ENCODE results near the gene CSTPP1. TPM values are rescaled to one million over a fixed set of nuclear protein-coding genes. Genes with fewer than 3 reads are reported as not detected.

CSTPP1 gene
- polyA plus RNA-seq, 1 donor from 2014 or later: 17.5 TPM

DNA sequence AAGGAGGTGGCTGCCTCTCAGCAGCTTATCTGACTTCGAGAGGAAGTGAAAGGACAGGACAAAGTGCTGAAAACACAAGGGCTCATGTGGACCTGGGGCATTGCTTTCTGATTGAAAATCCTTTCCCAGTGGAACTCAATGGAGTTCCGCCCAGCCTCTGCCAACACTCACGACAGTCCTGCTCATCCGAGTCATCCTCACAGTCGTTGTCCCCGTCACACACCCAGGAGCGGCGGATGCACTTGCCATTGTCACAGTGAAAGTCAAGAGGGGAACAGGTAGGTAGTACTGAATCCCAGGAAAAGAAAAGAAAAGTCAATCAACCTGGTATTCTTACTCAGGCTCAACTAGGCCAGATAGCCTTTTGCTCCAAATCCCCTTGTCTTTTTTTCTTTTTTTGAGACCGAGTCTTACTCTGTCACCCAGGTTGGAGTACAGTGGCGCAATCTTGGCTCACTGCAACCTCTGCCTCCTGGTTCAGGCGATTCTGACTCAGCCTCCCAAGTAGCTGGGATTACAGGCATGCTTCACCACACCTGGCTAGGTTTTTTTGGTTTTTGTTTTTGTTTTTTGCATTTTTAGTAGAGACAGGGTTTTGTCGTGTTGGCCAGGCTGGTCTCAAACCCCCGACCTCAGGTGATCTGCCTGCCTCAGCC, 36.3 kb upstream of the CSTPP1 start:
- H3K4me1 Mint-ChIP-seq: no peaks in the 10 kb centered on the region
- no peak overlapping the region for H3K4me3 Mint-ChIP-seq
- no peaks in the 10 kb centered on the region for H3K9me3 Mint-ChIP-seq
- H3K27ac Mint-ChIP-seq: no peak overlapping the region
- H3K36me3 Mint-ChIP-seq: peaks cover 2% of the 10 kb centered on the region
- H3K27me3 Mint-ChIP-seq: peaks cover 6% of the 10 kb centered on the region

DNA sequence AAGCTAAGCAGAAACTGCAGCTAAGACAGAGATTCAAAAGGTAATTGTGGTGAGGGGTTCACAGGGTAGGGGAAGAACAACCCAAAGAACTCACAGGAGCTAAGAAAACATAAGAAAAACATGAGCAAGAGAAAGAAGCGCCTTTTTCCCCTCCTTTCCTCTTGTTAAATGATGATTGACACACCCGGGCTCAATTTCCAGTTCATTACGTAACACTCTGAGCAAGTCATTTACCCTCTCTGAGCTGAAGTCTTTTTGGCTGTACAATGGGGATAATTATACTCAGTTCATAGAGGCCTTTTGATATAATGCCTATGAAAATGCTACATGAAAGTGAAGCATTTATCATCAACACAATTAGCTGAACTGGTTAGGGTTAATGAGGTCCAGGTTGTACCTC, 35.4 kb upstream of the CSTPP1 start:
- Mint-ChIP-seq H3K4me1 (no peaks in the 10 kb centered on the region), H3K36me3 (peaks cover 2% of the 10 kb centered on the region), H3K9me3 (no peaks in the 10 kb centered on the region), H3K27me3 (peaks cover 6% of the 10 kb centered on the region), H3K4me3 (no peak overlapping the region), H3K27ac (no peak overlapping the region)

DNA sequence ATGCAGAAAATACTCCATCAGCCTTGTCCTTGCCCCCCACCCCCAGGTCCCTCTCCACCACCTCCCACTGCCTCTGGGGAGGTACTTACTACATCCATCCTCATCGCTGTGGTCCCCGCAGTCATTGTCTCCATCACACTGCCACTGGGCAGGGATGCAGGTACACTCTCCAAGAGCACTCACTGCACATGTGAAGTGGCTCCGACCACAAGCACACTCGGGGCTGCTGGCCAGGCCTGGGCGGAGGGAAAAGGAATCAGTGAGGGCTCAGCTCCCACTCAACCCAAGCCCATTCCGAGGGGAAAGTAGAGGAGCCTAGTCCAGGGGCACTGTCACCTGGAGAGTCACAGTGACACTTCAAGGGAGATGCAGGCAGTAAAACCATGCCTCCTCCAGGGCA, 33.9 kb upstream of the CSTPP1 start:
- no peak overlapping the region for H3K4me3 Mint-ChIP-seq
- peaks cover 2% of the 10 kb centered on the region for H3K36me3 Mint-ChIP-seq
- peak overlapping the region in 1 of 3 donors; percentile 21 for H3K27ac Mint-ChIP-seq
- peaks cover 6% of the 10 kb centered on the region for H3K27me3 Mint-ChIP-seq
- no peaks in the 10 kb centered on the region for H3K9me3 Mint-ChIP-seq
- H3K4me1 Mint-ChIP-seq: no peaks in the 10 kb centered on the region

DNA sequence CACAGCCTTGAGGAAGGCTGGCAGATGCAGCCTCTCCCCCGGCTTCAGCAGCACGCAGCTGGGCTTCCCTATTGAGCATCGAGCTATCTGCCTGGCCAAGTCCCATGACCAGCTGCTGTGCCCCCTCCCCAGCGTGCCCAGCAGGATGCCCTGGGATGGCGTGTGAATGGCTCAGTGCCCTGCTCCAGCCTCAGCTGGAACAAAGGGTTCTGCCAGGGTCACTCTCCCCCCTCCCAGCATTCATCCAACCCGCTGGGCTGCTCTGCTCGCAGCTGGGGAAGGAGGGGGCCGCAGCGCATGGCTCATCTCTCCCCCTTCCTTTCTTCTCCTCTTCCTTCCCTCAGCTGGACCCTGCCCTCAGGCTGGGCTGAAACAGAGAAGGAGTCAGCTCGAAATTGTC, 32.7 kb upstream of the CSTPP1 start:
- H3K9me3 Mint-ChIP-seq: no peaks in the 10 kb centered on the region
- no peak overlapping the region for H3K27ac Mint-ChIP-seq
- peaks cover 2% of the 10 kb centered on the region for H3K36me3 Mint-ChIP-seq
- no peaks in the 10 kb centered on the region for H3K4me1 Mint-ChIP-seq
- peaks cover 8% of the 10 kb centered on the region for H3K27me3 Mint-ChIP-seq
- H3K4me3 Mint-ChIP-seq: no peak overlapping the region

DNA sequence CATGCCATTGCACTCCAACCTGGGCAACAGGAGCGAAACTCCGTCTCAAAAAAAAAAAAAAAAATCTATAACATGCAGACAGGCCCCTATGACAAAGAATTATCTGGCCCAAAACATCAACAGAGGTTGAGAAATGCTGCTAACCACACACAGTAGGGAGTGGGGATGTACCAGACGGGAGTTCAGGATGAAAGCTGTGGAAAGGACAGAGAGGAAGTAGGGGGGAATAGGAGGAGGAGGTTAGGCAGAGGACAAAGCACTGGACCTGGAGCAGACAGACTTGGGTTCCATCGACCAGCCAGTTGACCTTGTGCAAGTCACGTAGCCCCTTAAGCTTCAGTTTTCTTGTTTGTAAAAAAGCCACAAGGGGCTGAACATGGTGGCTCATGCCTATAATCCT, 30.8 kb upstream of the CSTPP1 start:
- H3K27me3 Mint-ChIP-seq: peaks cover 9% of the 10 kb centered on the region
- H3K4me3 Mint-ChIP-seq: no peak overlapping the region
- H3K9me3 Mint-ChIP-seq: no peaks in the 10 kb centered on the region
- no peaks in the 10 kb centered on the region for H3K4me1 Mint-ChIP-seq
- peaks cover 4% of the 10 kb centered on the region for H3K36me3 Mint-ChIP-seq
- no peak overlapping the region for H3K27ac Mint-ChIP-seq

DNA sequence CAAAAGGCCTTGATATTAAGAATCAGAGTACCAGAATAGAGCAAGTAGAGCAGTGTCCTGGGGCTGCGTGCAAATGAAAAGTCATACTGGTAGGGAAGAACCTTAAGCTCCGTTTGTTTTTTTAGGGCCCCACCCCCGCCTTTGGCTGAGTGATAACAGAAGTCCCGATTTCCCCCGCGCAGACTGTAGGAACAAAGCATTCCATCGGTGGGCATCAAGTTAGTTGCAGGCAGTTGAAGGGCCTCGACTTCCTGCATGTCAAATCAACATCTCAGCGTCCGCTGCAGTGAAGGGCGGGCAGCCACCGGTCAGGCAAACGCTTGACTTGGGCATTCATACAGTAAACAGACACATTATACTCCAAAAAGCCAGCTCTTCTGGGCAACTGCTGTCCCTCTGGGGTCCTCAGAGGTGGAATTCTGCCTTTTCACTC, 29.9 kb upstream of the CSTPP1 start:
- Mint-ChIP-seq H3K27ac (no peak overlapping the region), H3K27me3 (peaks cover 9% of the 10 kb centered on the region), H3K9me3 (no peaks in the 10 kb centered on the region), H3K4me1 (no peaks in the 10 kb centered on the region), H3K4me3 (no peak overlapping the region), H3K36me3 (peaks cover 4% of the 10 kb centered on the region)

DNA sequence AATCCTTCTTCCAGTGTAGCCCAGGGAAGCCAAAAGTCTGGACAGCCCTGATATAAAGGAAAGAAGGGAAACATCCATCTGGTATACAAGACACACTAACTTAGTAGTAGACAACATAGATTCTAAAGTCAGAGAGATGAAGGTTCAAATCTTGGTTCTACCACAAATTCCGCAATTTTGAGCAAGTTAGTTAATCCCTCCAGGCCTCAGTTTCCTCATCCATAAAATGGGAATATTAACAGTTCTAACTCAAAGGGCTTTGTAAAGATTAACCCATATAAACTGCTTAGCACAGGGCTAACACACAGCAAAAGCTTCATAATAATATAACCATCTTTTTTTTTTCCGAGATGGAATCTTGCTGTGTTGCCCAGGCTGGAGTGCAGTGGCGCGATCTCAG, 29.0 kb upstream of the CSTPP1 start:
- Mint-ChIP-seq H3K4me3 (no peak overlapping the region), H3K36me3 (peaks cover 2% of the 10 kb centered on the region), H3K9me3 (no peaks in the 10 kb centered on the region), H3K27me3 (peaks cover 11% of the 10 kb centered on the region), H3K4me1 (no peaks in the 10 kb centered on the region), H3K27ac (no peak overlapping the region)

DNA sequence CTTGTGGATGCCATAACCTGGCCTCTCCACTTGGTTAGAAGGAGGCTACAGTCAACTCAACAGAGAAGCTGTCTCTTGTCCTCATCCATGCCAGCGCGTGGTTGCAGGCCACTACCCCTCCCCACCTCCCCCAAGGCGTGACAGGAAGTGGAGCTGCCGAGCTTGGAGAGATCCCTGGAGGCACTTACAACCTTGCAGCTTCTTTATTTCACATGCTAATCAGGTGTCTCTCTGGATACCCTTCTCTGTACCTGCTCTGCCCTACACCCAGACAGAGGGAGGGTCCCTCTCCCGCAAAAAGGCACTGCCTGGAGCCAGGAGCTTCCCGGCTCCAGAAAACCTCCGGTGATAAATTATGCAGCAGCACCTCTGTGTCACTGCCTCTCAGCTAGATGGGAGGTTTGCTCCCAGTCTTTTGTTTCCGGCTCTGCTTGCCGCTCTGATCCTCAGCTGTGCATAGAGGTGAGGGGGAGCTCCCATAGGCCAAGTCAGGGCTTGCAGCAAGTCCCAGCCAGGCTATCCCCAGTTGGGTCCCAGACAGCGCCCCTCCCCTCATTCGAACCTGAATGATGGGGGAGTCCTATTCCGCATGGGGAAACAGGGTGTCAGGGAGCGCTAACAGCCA, 23.9 kb upstream of the CSTPP1 start:
- Mint-ChIP-seq H3K4me1 (peaks cover 8 to 11% (median 10%) of the 10 kb centered on the region in 3 donors), H3K27ac (no peak overlapping the region), H3K36me3 (peaks cover 1% of the 10 kb centered on the region), H3K9me3 (no peaks in the 10 kb centered on the region), H3K27me3 (peaks cover 32% of the 10 kb centered on the region), H3K4me3 (peak overlapping the region in 1 of 4 donors; percentile 76)

DNA sequence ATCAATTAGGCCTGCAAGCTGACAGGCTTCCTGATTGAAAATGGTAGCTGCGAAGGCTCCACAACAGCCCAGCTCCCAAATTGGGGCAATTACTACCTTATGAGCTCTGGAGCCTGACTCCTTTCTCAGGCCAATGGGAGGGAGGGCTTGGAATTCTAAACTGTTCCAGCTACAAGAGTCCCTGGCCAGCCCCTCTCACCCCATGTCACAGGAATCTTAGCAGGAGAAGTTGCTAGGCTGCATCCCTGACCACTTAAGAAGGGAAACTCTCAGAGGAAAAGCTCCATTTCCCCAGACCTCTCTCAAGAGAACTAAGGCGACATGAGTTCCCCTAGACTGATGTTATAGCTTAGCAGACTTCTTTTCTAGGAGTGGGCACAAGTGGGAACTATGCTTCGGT, 23.1 kb upstream of the CSTPP1 start:
- H3K4me3 Mint-ChIP-seq: no peak overlapping the region
- H3K27me3 Mint-ChIP-seq: peaks cover 32% of the 10 kb centered on the region
- no peak overlapping the region for H3K27ac Mint-ChIP-seq
- no peaks in the 10 kb centered on the region for H3K9me3 Mint-ChIP-seq
- peaks cover 1% of the 10 kb centered on the region for H3K36me3 Mint-ChIP-seq
- peaks cover 10 to 13% (median 10%) of the 10 kb centered on the region in 3 donors for H3K4me1 Mint-ChIP-seq

DNA sequence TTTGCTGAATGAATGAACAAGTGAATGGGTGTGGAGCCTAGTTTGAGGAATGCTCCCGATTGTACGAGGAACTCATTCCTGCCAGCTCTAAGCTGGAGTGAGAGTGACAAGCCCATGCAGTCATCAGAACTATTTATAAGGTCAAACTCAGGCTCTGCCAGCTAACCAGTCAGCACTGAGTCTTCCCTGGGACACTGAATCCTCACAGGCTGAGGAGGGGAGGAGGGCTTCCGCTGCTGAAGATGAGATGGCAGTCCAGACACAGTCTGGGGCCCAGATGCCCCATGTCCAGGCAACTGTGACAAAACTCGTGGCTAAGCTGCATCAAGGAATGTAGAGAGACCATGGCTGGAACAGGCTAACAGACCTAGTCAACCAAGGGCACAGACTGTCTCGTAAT, 22.2 kb upstream of the CSTPP1 start:
- no peaks in the 10 kb centered on the region for H3K9me3 Mint-ChIP-seq
- peaks cover 15 to 18% (median 16%) of the 10 kb centered on the region in 3 donors for H3K4me1 Mint-ChIP-seq
- H3K4me3 Mint-ChIP-seq: no peak overlapping the region
- peaks cover 1% of the 10 kb centered on the region for H3K36me3 Mint-ChIP-seq
- no peak overlapping the region for H3K27ac Mint-ChIP-seq
- H3K27me3 Mint-ChIP-seq: peaks cover 35% of the 10 kb centered on the region

DNA sequence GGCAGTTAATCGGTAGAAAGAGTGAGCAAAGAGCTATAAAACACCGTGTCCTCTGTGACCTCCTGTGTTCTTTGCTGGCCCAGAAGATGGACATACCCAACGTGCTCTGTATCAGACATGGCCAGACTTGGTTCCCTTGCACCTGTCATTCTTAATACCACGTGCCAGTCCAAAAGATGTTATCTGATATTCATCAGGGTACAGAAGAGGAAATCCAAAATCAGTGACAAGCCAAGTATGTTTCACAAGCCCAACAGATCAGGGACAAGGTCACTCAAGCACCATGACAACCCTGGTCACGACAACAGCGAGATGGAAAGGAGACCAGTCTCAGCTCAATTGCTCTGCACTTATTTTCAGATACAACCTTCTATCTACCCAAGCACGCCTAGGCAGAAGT, 21.7 kb upstream of the CSTPP1 start:
- Mint-ChIP-seq H3K27ac (no peak overlapping the region), H3K36me3 (no peaks in the 10 kb centered on the region), H3K27me3 (peaks cover 41% of the 10 kb centered on the region), H3K4me3 (no peak overlapping the region), H3K4me1 (peaks cover 18 to 20% (median 20%) of the 10 kb centered on the region in 3 donors), H3K9me3 (no peaks in the 10 kb centered on the region)

DNA sequence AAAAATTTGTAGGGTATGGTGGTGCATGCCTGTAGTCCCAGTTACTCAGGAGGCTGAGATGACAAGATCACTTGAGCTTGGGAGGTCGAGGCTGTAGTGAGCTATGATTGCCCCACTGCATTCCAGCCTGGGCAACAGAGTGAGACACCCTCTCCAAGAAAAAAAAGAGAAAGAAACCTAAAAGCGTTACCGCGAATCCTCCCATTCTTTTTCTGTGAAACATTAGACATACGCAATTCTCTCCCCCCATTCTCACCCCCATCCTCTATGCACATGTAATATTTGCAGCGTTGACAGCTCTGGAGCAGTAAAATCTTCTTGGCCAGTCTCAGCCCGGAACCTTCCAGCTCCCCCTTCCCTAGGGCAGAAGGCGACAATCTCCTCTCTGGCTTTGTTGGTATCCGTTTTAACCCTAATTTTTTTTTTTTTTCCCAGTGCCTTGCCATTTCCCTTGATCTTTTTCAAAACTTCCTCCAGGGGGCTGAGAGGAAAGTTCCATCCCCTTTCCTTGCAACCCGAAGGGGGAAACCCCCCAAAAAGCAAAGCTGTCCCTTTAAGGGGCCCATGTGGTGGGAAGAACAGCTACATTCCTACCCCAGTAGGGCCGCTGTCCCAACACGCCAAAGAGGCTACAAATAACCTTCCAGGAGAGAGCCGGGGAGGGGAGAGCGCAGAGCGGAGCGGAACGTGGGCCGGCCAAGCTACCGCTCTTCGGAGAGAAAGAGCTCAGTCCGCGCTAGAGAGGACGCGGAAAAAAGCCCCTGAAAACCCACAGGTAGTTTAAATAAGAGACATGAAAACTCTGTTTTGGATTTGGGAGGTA, 20.1 kb upstream of the CSTPP1 start:
- Mint-ChIP-seq H3K36me3 (no peaks in the 10 kb centered on the region), H3K9me3 (no peaks in the 10 kb centered on the region), H3K4me1 (peaks cover 18 to 21% (median 20%) of the 10 kb centered on the region in 3 donors), H3K4me3 (peak overlapping the region; percentile 72 to 91 (median 86)), H3K27ac (peak overlapping the region in 2 of 3 donors; percentile 20 to 80), H3K27me3 (peaks cover 47% of the 10 kb centered on the region)

DNA sequence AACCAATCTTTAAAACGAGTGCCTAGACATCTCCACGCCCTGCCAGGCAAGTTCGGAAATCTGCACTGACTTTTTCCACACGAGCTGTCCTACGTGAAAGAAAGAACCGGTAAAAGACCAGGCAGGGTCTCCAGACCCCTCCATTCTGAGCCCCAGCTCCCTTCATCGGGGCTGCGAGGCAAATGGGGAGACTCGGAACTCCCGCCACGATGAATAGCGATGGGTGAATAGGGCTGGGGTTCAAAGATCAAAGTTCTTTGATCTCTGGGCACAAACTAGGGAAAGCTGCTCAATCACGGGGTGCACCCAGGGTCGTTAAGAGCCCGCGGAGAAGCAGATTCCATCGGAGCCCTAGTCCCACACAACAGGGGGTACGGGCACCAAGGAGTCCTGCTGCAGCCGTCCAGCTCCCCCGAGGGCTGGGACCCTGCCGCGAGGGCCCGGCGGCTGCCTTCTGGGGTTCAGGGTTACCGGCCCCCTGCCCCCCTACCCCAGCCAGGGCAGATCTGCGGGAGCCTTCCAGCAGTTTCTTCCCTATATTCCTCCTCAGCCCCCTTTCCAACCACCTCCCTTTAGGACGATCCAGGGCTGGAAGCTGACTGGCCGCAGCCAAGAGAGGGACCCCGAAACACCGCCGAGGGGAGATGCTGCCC, 19.3 kb upstream of the CSTPP1 start:
- H3K4me3 Mint-ChIP-seq: peak overlapping the region; percentile 74 to 91 (median 86)
- peak overlapping the region in 2 of 3 donors; percentile 20 to 89 for H3K27ac Mint-ChIP-seq
- H3K27me3 Mint-ChIP-seq: peaks cover 45% of the 10 kb centered on the region
- no peaks in the 10 kb centered on the region for H3K36me3 Mint-ChIP-seq
- H3K9me3 Mint-ChIP-seq: no peaks in the 10 kb centered on the region
- peaks cover 18 to 21% (median 20%) of the 10 kb centered on the region in 3 donors for H3K4me1 Mint-ChIP-seq

DNA sequence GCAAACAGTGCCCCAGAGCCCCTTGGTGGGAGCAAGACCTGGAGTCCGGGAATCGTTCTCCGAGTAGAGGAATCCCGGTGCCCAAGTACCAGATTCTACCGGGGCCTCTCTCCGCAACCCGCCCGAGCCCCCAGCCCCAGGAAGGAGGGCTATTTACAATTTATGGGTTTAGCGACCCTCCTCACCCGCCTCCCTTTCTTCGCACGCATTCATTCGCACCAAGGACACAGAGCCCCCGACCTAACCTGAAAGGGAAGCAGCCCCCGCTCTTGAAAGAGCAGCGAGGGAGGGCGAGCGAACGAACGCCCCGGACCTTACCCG, 18.8 kb upstream of the CSTPP1 start:
- Mint-ChIP-seq H3K27me3 (peaks cover 42% of the 10 kb centered on the region), H3K4me3 (peak overlapping the region; percentile 74 to 87 (median 84)), H3K9me3 (no peaks in the 10 kb centered on the region), H3K4me1 (peaks cover 18 to 21% (median 20%) of the 10 kb centered on the region in 3 donors), H3K27ac (peak overlapping the region in 1 of 3 donors; percentile 89), H3K36me3 (no peaks in the 10 kb centered on the region)

Measured in IgD-negative memory B cell (primary cell).